ENCODE measurements around the gene FRS3. TPM values are rescaled to one million over a fixed set of nuclear protein-coding genes. Genes with fewer than 3 reads are reported as not detected.
"Not testable (repeated sequence)": the region's sequence is repeated elsewhere in the genome, so short reads cannot be mapped to it uniquely, and the experiment has no call there.

The FRS3 gene
- total RNA-seq, 2 donors from 2014 or later: 2.6 to 2.9 TPM

DNA sequence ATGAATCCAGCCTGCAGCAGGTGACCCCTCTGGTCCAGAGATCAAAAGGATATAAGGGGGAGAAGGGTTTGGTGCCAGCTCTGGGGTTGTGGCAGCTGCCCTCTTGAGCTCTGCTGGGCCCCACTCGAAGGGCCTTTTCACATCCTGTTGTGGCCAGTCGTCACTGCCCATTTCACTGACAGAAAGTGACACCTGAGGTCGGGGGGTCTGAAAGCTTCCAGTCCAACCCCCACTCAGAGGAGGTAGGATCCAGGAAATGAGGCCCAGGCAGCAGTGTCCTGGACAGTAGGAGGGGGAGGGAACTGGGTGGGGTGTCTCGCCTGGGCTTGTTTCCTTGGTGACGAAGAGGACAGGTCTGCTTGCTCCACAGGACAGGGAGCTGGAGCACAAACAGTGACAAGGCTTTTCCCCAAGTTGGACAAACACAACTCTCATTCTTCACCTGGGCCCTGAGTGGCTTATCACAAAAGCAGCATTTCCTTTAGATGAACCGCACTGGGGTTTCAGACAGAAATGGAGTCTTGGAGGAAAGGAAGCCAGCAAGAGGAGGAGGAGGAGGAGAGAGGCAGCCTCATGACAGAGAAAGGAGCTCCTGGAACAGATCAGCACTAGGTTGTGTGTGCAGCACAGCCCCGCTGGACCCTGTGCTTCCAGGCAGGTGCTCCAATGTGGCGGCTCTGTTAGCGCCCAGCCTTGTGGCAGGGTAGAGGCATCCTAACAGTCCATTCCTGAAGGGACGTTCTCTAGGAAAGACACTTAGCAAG, 11.0 kb downstream of the FRS3 start:
- no peak overlapping the region for H3K4me3 Mint-ChIP-seq
- no peak for ATAC-seq (replicated peaks)
- no peaks in the 10 kb centered on the region for H3K9me3 Mint-ChIP-seq
- peak overlapping the region; percentile 63 for H3K27ac Mint-ChIP-seq
- H3K4me1 Mint-ChIP-seq: no peaks in the 10 kb centered on the region
- H3K36me3 Mint-ChIP-seq (ENCODE audit: low read depth): peaks cover 15% of the 10 kb centered on the region
- no peaks in the 10 kb centered on the region for H3K27me3 Mint-ChIP-seq

DNA sequence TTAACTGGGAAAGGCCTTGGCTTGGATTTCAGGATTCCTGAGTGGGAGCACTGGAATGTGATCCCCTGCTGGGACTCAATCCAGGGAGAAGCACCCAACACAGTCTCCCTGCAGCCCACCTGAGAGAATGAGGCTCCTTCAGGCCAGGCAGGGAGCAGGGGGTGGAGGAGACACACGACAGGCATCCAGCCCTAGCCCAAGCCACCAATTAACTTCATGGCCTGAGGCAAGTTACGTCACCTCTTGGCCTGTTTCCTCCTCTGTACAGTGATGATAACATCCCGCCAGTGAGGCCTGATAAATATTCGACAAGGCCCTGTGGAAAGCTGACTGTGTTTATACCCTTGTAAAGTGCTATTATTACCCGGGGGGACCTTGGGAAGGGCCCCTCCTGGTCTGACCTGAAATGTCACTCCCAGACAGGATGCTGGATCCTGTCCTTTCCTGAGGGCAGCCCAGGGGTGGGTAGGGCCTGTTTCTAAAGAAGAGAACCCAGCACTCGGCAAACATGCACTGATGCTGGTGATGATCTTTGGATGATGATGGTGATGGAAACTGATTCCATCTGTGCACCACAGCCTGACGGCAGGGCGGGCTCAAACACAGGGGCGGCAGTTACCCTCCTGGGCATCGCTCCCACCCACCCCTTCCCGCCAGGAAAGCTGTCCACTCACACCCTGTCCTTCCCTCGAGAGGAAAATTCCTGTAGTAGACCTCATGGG, 12.4 kb downstream of the FRS3 start:
- H3K9me3 Mint-ChIP-seq: no peaks in the 10 kb centered on the region
- peaks cover 10% of the 10 kb centered on the region for H3K36me3 Mint-ChIP-seq (ENCODE audit: low read depth)
- H3K27me3 Mint-ChIP-seq: no peaks in the 10 kb centered on the region
- H3K27ac Mint-ChIP-seq: no peak overlapping the region
- no peaks in the 10 kb centered on the region for H3K4me1 Mint-ChIP-seq
- no peak for ATAC-seq (replicated peaks)
- H3K4me3 Mint-ChIP-seq: no peak overlapping the region

- not testable (repeated sequence) for H3K36me3 Mint-ChIP-seq (ENCODE audit: low read depth); H3K4me3 Mint-ChIP-seq; H3K9me3 Mint-ChIP-seq; H3K27me3 Mint-ChIP-seq; H3K4me1 Mint-ChIP-seq; H3K27ac Mint-ChIP-seq; ATAC-seq (replicated peaks)
Observed at GRCh38 chr6:41766043-41766664, 13.5 kb downstream of the FRS3 start.

- no peaks in the 10 kb centered on the region for H3K27me3 Mint-ChIP-seq
- H3K4me3 Mint-ChIP-seq: no peak overlapping the region
- no peak overlapping the region for H3K27ac Mint-ChIP-seq
- H3K9me3 Mint-ChIP-seq: no peaks in the 10 kb centered on the region
- no peaks in the 10 kb centered on the region for H3K36me3 Mint-ChIP-seq (ENCODE audit: low read depth)
- no peaks in the 10 kb centered on the region for H3K4me1 Mint-ChIP-seq
- no peak for ATAC-seq (replicated peaks)
Observed at GRCh38 chr6:41763470-41763869, 16.2 kb downstream of the FRS3 start.

GRCh38 chr6:41759905-41760579, 19.7 kb downstream of the FRS3 start:
- Mint-ChIP-seq H3K27ac (no peak overlapping the region), H3K4me3 (no peak overlapping the region), H3K4me1 (no peaks in the 10 kb centered on the region), H3K27me3 (no peaks in the 10 kb centered on the region), H3K9me3 (no peaks in the 10 kb centered on the region), H3K36me3 (ENCODE audit: low read depth) (no peaks in the 10 kb centered on the region)
- ATAC-seq (replicated peaks): no peak

GRCh38 chr6:41759106-41759904, 20.4 kb downstream of the FRS3 start:
- Mint-ChIP-seq H3K27me3 (no peaks in the 10 kb centered on the region), H3K36me3 (ENCODE audit: low read depth) (no peaks in the 10 kb centered on the region), H3K9me3 (no peaks in the 10 kb centered on the region), H3K27ac (no peak overlapping the region), H3K4me3 (no peak overlapping the region), H3K4me1 (no peaks in the 10 kb centered on the region)
- no peak for ATAC-seq (replicated peaks)

- ATAC-seq (replicated peaks): no peak
- no peaks in the 10 kb centered on the region for H3K27me3 Mint-ChIP-seq
- no peaks in the 10 kb centered on the region for H3K9me3 Mint-ChIP-seq
- H3K27ac Mint-ChIP-seq: no peak overlapping the region
- H3K4me1 Mint-ChIP-seq: no peaks in the 10 kb centered on the region
- no peaks in the 10 kb centered on the region for H3K36me3 Mint-ChIP-seq (ENCODE audit: low read depth)
- H3K4me3 Mint-ChIP-seq: no peak overlapping the region
Observed at GRCh38 chr6:41758641-41759035, 21.1 kb downstream of the FRS3 start.

- H3K36me3 Mint-ChIP-seq (ENCODE audit: low read depth): no peaks in the 10 kb centered on the region
- H3K27ac Mint-ChIP-seq: no peak overlapping the region
- no peak overlapping the region for H3K4me3 Mint-ChIP-seq
- H3K27me3 Mint-ChIP-seq: no peaks in the 10 kb centered on the region
- H3K4me1 Mint-ChIP-seq: no peaks in the 10 kb centered on the region
- H3K9me3 Mint-ChIP-seq: no peaks in the 10 kb centered on the region
- no peak for ATAC-seq (replicated peaks)
Observed at GRCh38 chr6:41757931-41758640, 21.6 kb downstream of the FRS3 start.

DNA sequence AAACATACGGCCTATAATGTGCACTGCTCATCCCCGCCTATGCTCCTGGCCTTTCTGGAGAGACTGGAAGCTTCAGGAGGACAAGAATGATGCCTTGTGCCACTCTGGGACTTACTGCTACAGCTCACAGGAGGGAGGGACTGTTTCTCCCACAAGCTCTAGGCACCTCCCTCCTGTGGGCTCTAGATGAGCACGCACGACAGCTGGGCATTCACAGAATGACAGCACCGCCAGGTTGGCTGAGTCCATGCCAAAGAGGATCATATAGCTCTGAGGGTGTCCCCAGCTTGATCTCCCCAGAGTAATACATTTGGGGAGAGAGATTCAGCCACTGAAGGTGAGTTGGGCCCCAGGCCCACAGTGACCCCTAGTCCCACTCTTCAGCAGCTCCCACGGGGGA, 22.4 kb downstream of the FRS3 start:
- no peak for ATAC-seq (replicated peaks)
- H3K4me3 Mint-ChIP-seq: no peak overlapping the region
- no peaks in the 10 kb centered on the region for H3K9me3 Mint-ChIP-seq

DNA sequence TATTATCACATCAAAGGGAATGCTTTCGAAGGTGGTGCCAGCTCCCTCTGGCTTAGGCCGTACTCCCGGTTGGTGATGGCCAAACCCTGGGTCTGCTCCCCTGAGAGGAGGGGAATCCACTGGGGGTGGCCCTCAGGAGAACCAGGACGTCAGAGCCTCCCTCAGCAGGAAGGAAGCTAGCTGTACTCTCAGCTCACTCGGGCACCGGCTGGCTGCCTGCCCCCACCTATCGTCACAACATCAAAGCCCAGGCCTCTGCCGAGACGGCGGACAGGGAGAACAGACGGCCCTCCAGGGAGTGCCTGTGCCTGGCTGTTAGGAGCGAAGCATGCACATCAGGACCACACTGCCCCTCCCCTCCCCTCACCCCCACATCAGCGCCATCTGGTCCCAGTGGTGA, 23.3 kb downstream of the FRS3 start:
- no peak for ATAC-seq (replicated peaks)
- no peaks in the 10 kb centered on the region for H3K9me3 Mint-ChIP-seq
- no peak overlapping the region for H3K27ac Mint-ChIP-seq
- no peak overlapping the region for H3K4me3 Mint-ChIP-seq
- no peaks in the 10 kb centered on the region for H3K4me1 Mint-ChIP-seq
- H3K27me3 Mint-ChIP-seq: no peaks in the 10 kb centered on the region
- H3K36me3 Mint-ChIP-seq (ENCODE audit: low read depth): no peaks in the 10 kb centered on the region

More for the DNA sequence above, 22.4 kb downstream of the FRS3 start:
- H3K36me3 Mint-ChIP-seq (ENCODE audit: low read depth): no peaks in the 10 kb centered on the region
- H3K27ac Mint-ChIP-seq: no peak overlapping the region
- no peaks in the 10 kb centered on the region for H3K27me3 Mint-ChIP-seq
- no peaks in the 10 kb centered on the region for H3K4me1 Mint-ChIP-seq

DNA sequence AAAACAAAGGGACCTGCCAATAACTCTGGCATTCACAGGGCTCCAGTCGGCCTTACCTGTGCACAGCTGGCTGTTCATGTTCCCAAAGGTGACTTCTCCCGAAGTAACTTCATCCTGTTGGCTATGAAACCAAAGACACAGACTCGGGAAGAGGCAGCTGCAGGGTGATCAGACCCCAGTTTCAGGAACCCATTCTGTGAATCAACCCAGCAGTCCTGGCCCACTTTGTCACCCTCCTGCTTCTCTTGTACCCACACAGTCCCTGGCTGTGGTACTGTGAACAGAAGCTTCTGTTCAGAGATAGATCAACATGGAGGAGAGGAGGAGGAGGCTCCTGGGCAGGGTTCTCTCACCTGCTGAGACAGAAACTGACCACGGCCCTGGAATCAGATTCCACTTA, 23.8 kb downstream of the FRS3 start:
- Mint-ChIP-seq H3K27ac (no peak overlapping the region), H3K4me1 (no peaks in the 10 kb centered on the region), H3K9me3 (no peaks in the 10 kb centered on the region), H3K36me3 (ENCODE audit: low read depth) (no peaks in the 10 kb centered on the region), H3K4me3 (no peak overlapping the region), H3K27me3 (no peaks in the 10 kb centered on the region)
- no peak for ATAC-seq (replicated peaks)

DNA sequence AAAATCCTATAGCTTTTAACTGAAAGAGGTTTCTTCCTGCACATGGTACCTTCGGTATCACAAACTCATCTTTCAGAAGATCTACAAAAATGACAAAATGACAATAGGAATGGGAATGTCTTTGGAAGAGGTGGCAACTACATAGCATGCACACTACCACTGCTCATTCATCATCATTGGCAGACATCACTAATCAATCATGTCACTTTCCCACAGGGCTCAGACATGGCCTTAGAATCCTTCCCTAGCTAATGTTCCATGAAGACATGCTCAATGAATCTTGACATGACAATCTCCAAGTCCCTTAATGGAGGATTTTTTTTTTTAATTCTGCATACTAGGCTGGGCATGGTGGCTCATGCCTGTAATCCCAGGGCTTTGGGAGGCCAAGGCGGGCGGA, 29.3 kb downstream of the FRS3 start:
- Mint-ChIP-seq H3K9me3 (no peaks in the 10 kb centered on the region), H3K27me3 (no peaks in the 10 kb centered on the region), H3K27ac (no peak overlapping the region), H3K4me3 (no peak overlapping the region), H3K4me1 (no peaks in the 10 kb centered on the region), H3K36me3 (ENCODE audit: low read depth) (no peaks in the 10 kb centered on the region)
- ATAC-seq (replicated peaks): no peak

- Mint-ChIP-seq H3K4me3 (no peak overlapping the region), H3K27ac (no peak overlapping the region), H3K36me3 (ENCODE audit: low read depth) (no peaks in the 10 kb centered on the region), H3K9me3 (no peaks in the 10 kb centered on the region), H3K27me3 (no peaks in the 10 kb centered on the region), H3K4me1 (no peaks in the 10 kb centered on the region)
- no peak for ATAC-seq (replicated peaks)
Observed at GRCh38 chr6:41748542-41748941, 31.2 kb downstream of the FRS3 start.
